IPS-18c (cell line): ENCODE measurements around the gene UCK2.

Experiments
- H3K4me3 ChIP-seq: 2 replicates; pipeline ENCODE4 v1.7.0; 2013; ENCODE audit warnings: low read depth, mild to moderate bottlenecking, low read length, moderate library complexity; ENCODE audit not compliant: insufficient read depth
- H3K9me3 ChIP-seq: one replicate; pipeline ENCODE4 v1.6.1; 2013; ENCODE audit warnings: mild to moderate bottlenecking, low read length, moderate library complexity; ENCODE audit not compliant: control insufficient read depth, insufficient read depth

UCK2 gene

GRCh38 chr1:165886193-165886592 lies 58.8 kb downstream of the UCK2 start:
- no peaks in the 10 kb centered on the region for H3K9me3 ChIP-seq

GRCh38 chr1:165886983-165887382 lies 59.6 kb downstream of the UCK2 start:
- Histone ChIP-seq H3K9me3 (no peaks in the 10 kb centered on the region), H3K4me3 (no peak overlapping the region)

More at GRCh38 chr1:165886193-165886592, 58.8 kb downstream of the UCK2 start:
- H3K4me3 ChIP-seq = no peak overlapping the region

GRCh38 chr1:165887877-165888551 lies 60.6 kb downstream of the UCK2 start:
- H3K4me3 ChIP-seq = no peak overlapping the region
- H3K9me3 ChIP-seq = no peaks in the 10 kb centered on the region

- Histone ChIP-seq H3K9me3 (no peaks in the 10 kb centered on the region), H3K4me3 (no peak overlapping the region)
Observed at GRCh38 chr1:165888552-165888920, 61.1 kb downstream of the UCK2 start.

GRCh38 chr1:165890684-165891083 lies 63.3 kb downstream of the UCK2 start:
- no peak overlapping the region for H3K4me3 ChIP-seq

GRCh38 chr1:165891111-165891860 lies 63.9 kb downstream of the UCK2 start:
- no peak overlapping the region for H3K4me3 ChIP-seq
- no peaks in the 10 kb centered on the region for H3K9me3 ChIP-seq

More at GRCh38 chr1:165890684-165891083, 63.3 kb downstream of the UCK2 start:
- no peaks in the 10 kb centered on the region for H3K9me3 ChIP-seq

- no peaks in the 10 kb centered on the region for H3K9me3 ChIP-seq
- H3K4me3 ChIP-seq = no peak overlapping the region
Observed at GRCh38 chr1:165892935-165893334, 65.5 kb downstream of the UCK2 start.

- Histone ChIP-seq H3K4me3 (no peak overlapping the region), H3K9me3 (no peaks in the 10 kb centered on the region)
Observed at GRCh38 chr1:165893507-165893906, 66.1 kb downstream of the UCK2 start.

GRCh38 chr1:165894591-165894990 lies 67.2 kb downstream of the UCK2 start:
- peaks cover 2% of the 10 kb centered on the region for H3K9me3 ChIP-seq
- no peak overlapping the region for H3K4me3 ChIP-seq

- H3K4me3 ChIP-seq = no peak overlapping the region
- H3K9me3 ChIP-seq = peaks cover 2% of the 10 kb centered on the region
Observed at GRCh38 chr1:165895451-165895871, 68.0 kb downstream of the UCK2 start.

- Histone ChIP-seq H3K4me3 (no peak overlapping the region), H3K9me3 (peaks cover 2% of the 10 kb centered on the region)
Observed at GRCh38 chr1:165896277-165896676, 68.9 kb downstream of the UCK2 start.

GRCh38 chr1:165897326-165898303 lies 70.2 kb downstream of the UCK2 start:
- no peak overlapping the region for H3K4me3 ChIP-seq
- peaks cover 2% of the 10 kb centered on the region for H3K9me3 ChIP-seq

- Histone ChIP-seq H3K4me3 (no peak overlapping the region), H3K9me3 (peaks cover 2% of the 10 kb centered on the region)
Observed at GRCh38 chr1:165898837-165899236, 71.4 kb downstream of the UCK2 start.

GRCh38 chr1:165899461-165899941 lies 72.1 kb downstream of the UCK2 start:
- Histone ChIP-seq H3K9me3 (peaks cover 2% of the 10 kb centered on the region), H3K4me3 (no peak overlapping the region)

GRCh38 chr1:165900576-165901380 lies 73.4 kb downstream of the UCK2 start:
- no peak overlapping the region for H3K4me3 ChIP-seq
- H3K9me3 ChIP-seq = peaks cover 2% of the 10 kb centered on the region

GRCh38 chr1:165902565-165902964 lies 75.2 kb downstream of the UCK2 start:
- H3K9me3 ChIP-seq = peaks cover 2% of the 10 kb centered on the region
- no peak overlapping the region for H3K4me3 ChIP-seq

GRCh38 chr1:165903672-165904071 lies 76.3 kb downstream of the UCK2 start:
- Histone ChIP-seq H3K4me3 (no peak overlapping the region), H3K9me3 (peaks cover 2% of the 10 kb centered on the region)
